ENCODE data around the gene DIPK1A.

- no peak for TF ChIP-seq CTCF (IDR thresholded peaks at IDR 0.05)
- TF ChIP-seq POLR2A (IDR thresholded peaks at IDR 0.05): no peak
These were observed 111.2 kb downstream of the DIPK1A start for GRCh38 chr1:92850019-92850418.
